K562 (cell line): ENCODE measurements around the gene SCYL1. TPM values are rescaled to one million over a fixed set of nuclear protein-coding genes. Genes with fewer than 3 reads are reported as not detected.

ENCODE experiments used
- ATAC-seq: fragments of 200-7000 bp; cut with Tn5 transposase; 3 replicates; pipeline ENCODE4 v1.9.1; 2020; ENCODE audit warnings: moderate library complexity
- BruUV-seq: library from RNA; stranded (reverse); fragments of 400-500 nt; replicated peaks from 2 replicates; lab custom pipeline; 2021; lab: Mats Ljungman, UMichigan
- CTCF ChIA-PET: fragments of 300-600 bp; formaldehyde crosslinking; extraction: SDS; loops from one replicate; lab custom pipeline; 2021; ENCODE audit warnings: low intra/inter-chr PET ratio; lab: Yijun Ruan, JAX
- POLR2A ChIA-PET: fragments of 300-600, 350-650 bp; sonication (Branson Sonifier 250); formaldehyde crosslinking; extraction: SDS; loops from one replicate; lab custom pipeline; 2021; ENCODE audit warnings: antibody characterized with exemption, inconsistent platforms; lab: Yijun Ruan, JAX
- DNase-seq, 4 experiments: peaks; one replicate each; pipeline versions ENCODE4 v3.0.0 to v3.0.0-alpha.2; 2011 to 2018; ENCODE audit warnings: low spot score in 3 of 4, mixed read lengths in 3 of 4; ENCODE audit errors: extremely low read depth in 1 of 4
- FAIRE-seq: peaks from 2 replicates; lab custom pipeline; 2011; peaks lifted over from hg19 to GRCh38; lab: Jason Lieb, UNC
- H2AFZ ChIP-seq: 2 replicates; pipeline ENCODE4 v1.6.0; 2011; ENCODE audit warnings: low read depth, low read length, control low read depth, inconsistent platforms
- H3K27ac ChIP-seq: fragments of 200-600 bp; 3 replicates; pipeline ENCODE4 v1.8.0; 2011; ENCODE audit warnings: low read depth, mild to moderate bottlenecking, control low read depth, inconsistent platforms, low read length, moderate library complexity, mixed read lengths; ENCODE audit errors: extremely low read depth
- H3K27me3 ChIP-seq, 2 experiments: fragments of 300-600 bp in 1 of 2; 2 replicates in 1 of 2; 3 replicates in 1 of 2; pipeline versions ENCODE4 v1.6.0 to v1.8.0; 2011; ENCODE audit warnings: inconsistent platforms in 2 of 2, low read length in 2 of 2, mild to moderate bottlenecking in 1 of 2, mixed read lengths in 1 of 2, moderate library complexity in 1 of 2; ENCODE audit not compliant: control insufficient read depth in 2 of 2, insufficient read depth in 2 of 2
- H3K36me3 ChIP-seq: fragments of 300-600 bp; 3 replicates; pipeline ENCODE4 v1.8.0; 2011; ENCODE audit warnings: mild to moderate bottlenecking, low read length, inconsistent platforms; ENCODE audit not compliant: control insufficient read depth, insufficient read depth
- H3K4me1 ChIP-seq, 2 experiments: fragments of 200-600 bp in 1 of 2; replicated peaks in 1 of 2; 2 replicates in 1 of 2; 3 replicates in 1 of 2; pipeline versions ENCODE4 v1.5.1 to v1.8.0; 2011; ENCODE audit warnings: inconsistent platforms in 2 of 2, low read length in 2 of 2, mild to moderate bottlenecking in 1 of 2, mixed read lengths in 1 of 2, moderate library complexity in 1 of 2; ENCODE audit not compliant: control insufficient read depth in 2 of 2, insufficient read depth in 2 of 2
- H3K4me2 ChIP-seq: 2 replicates; pipeline ENCODE4 v1.6.1; 2011; ENCODE audit warnings: low read length, control low read depth, inconsistent platforms, mixed read lengths; ENCODE audit not compliant: insufficient read depth
- H3K4me3 ChIP-seq: fragments of 200-600 bp; sonication (generic), shearing (Covaris generic); 2 replicates; pipeline ENCODE4 v1.5.1; 2016; ENCODE audit warnings: control low read depth, inconsistent platforms
- H3K79me2 ChIP-seq: fragments of 200-600 bp; 3 replicates; pipeline ENCODE4 v1.8.0; 2011; ENCODE audit warnings: low read length, inconsistent platforms; ENCODE audit not compliant: control insufficient read depth, insufficient read depth
- H3K9ac ChIP-seq, 2 experiments: 2 replicates each; pipeline versions ENCODE4 v1.6.0 to v1.6.1; 2011; ENCODE audit warnings: low read depth in 2 of 2, low read length in 2 of 2, control low read depth in 1 of 2, inconsistent platforms in 1 of 2, mild to moderate bottlenecking in 1 of 2, mixed read lengths in 1 of 2; ENCODE audit not compliant: insufficient read depth in 1 of 2
- H3K9me1 ChIP-seq: one replicate; pipeline ENCODE4 v1.6.0; 2011; ENCODE audit warnings: inconsistent platforms, mild to moderate bottlenecking, low read length, moderate library complexity; ENCODE audit not compliant: control insufficient read depth, insufficient read depth
- H3K9me3 ChIP-seq: replicated peaks from 2 replicates; pipeline ENCODE4 v1.5.1; 2011; ENCODE audit warnings: low read depth, low read length, inconsistent platforms; ENCODE audit not compliant: control insufficient read depth, insufficient read depth
- H4K20me1 ChIP-seq: replicated peaks from 2 replicates; pipeline ENCODE4 v1.6.1; 2011; ENCODE audit warnings: low read length, inconsistent platforms, mixed read lengths; ENCODE audit not compliant: control insufficient read depth, insufficient read depth
- EWSR1 ChIP-seq: fragments of 450-650 bp; IDR thresholded peaks from 2 replicates; pipeline ENCODE4 v1.6.1; 2018; ENCODE audit warnings: borderline replicate concordance, mild to moderate bottlenecking, low read depth, moderate library complexity; ENCODE audit not compliant: partially characterized antibody
- KDM1A ChIP-seq, 2 experiments: fragments of 450-650 bp; IDR thresholded peaks; 2 replicates each; pipeline ENCODE4 v1.6.1; 2016; ENCODE audit warnings: mild to moderate bottlenecking in 2 of 2
- ZNF311 ChIP-seq: fragments of 250-450 bp; sonication (Bioruptor Pico); IDR thresholded peaks from 2 replicates; pipeline ENCODE4 v1.4.0; 2020; ENCODE audit warnings: mild to moderate bottlenecking, moderate library complexity
- ZNF551 ChIP-seq: fragments of 250-450 bp; sonication (Bioruptor Pico); IDR thresholded peaks from 2 replicates; pipeline ENCODE4 v1.5.0; 2021; ENCODE audit warnings: mild to moderate bottlenecking, moderate library complexity
- ZNF717 ChIP-seq: fragments of 250-450 bp; sonication (Bioruptor Pico); IDR thresholded peaks from 2 replicates; pipeline ENCODE4 v1.5.0; 2021
- WGBS: fragments of 100-300 bp; shearing (Covaris generic); methylation state at CpG from one replicate; pipeline ENCODE4 v1.1.6; 2016; ENCODE audit warnings: low coverage, mixed read lengths; ENCODE audit not compliant: insufficient coverage; ENCODE audit errors: missing lambda C conversion rate; 5-methylcytosine and 5-hydroxymethylcytosine counted together
- in situ Hi-C: fragments of 300-500 bp; cut with MboI; formaldehyde crosslinking; loops from 4 replicates; pipeline ENCODE4 v1.15.0; 2018; ENCODE audit warnings: inconsistent platforms, mixed read lengths
- intact Hi-C: fragments of 100-400 bp; cut with micrococcal nuclease; formaldehyde crosslinking; loops from 2 replicates; pipeline ENCODE4 v1.14.2; 2022
- polyA plus RNA-seq, 8 experiments: library from polyadenylated mRNA; depleted of rRNA in 4 of 8; stranded (reverse) in 5 of 8; unstranded in 3 of 8; fragments of >200 nt; fragmentation: Nextera tagmentation in 2 of 8; fragmentation: Illumina TruSeq in 1 of 8; extraction: Ambion mirVana in 2 of 8; extraction: Trizol in 1 of 8; gene quantifications; 2 replicates each; pipeline versions ENCODE4 v1.2.1 to v1.2.3, GENCODE V29; 2011 to 2014; ENCODE audit warnings: inconsistent platforms in 1 of 8, missing spikeins in 1 of 8
- total RNA-seq, 7 experiments: library from RNA; depleted of rRNA in 6 of 7; stranded (reverse); fragments of >200 nt in 6 of 7; fragmentation: Illumina TruSeq in 2 of 7; extraction: Trizol in 2 of 7; gene quantifications; 2 replicates each; pipeline versions ENCODE4 v1.2.1 to v1.2.3, GENCODE V29; 2011 to 2021; ENCODE audit warnings: low replicate concordance in 1 of 7
- TF ChIP-seq, protein P1 (sequence below): fragments of 450-650 bp; IDR thresholded peaks from 2 replicates; pipeline ENCODE4 v1.6.1; 2018; ENCODE audit not compliant: partially characterized antibody
- TF ChIP-seq, protein P2 (sequence below): fragments of 250-450 bp; sonication (Bioruptor Pico); IDR thresholded peaks from 2 replicates; pipeline ENCODE4 v1.5.0; 2020; ENCODE audit warnings: mild to moderate bottlenecking
- TF ChIP-seq, protein P3 (sequence below): sonication (generic); formaldehyde crosslinking; IDR thresholded peaks from 2 replicates; pipeline ENCODE4 v1.8.0; 2022; ENCODE audit warnings: missing genetic modification reagents, mild to moderate bottlenecking, borderline replicate concordance

Gene SCYL1
- total and polyA plus RNA-seq, 9 of the 15 experiments (the other 6 are each of a cell fraction or from before 2014, with no cell fraction given) = 1.9 to 145 (median 57.6) TPM

DNA sequence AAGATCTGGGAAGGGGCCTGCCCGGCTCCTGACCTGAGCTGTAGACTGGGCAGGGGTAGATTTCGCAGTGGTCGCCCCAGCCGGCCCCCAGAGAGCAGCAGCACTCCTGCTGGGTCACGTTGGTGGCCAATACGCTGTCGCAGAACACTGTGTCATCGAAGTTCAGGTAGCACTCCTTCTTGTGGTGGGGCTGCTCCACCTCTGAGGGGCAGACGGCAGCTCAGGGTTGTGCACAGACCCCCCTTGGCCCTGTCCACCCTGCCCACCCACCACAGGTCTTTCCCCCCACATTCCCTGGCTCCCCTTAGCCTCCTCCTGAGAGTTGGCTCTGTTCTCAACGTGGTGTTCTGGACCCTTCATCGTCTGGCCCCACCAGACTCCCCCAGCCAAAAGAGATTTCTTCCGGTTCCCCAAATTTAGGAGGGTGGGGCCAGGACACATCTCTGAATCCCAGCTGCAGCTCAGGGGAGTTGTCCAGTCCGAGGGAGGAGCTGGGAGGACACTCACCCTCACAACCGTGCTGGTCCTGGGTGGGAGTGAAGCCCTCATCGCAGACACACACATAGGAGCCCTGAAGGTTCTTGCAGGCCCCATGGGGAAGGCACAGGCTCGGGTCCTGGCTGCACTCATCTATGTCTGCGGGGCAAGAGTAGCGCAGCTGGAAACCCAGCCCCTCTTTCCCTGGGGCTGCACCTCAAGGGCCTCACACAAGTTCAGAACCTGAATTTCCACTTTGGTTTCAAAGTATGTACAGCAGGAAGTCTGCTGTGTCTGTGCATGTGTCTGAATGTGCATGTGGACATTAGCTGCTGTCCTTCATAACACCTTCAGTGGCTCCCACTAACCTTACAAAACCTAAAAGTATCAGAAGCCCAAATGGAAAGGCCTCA is 16.5 kb downstream of the SCYL1 start (continued):
- TF ChIP-seq, protein P1, sequence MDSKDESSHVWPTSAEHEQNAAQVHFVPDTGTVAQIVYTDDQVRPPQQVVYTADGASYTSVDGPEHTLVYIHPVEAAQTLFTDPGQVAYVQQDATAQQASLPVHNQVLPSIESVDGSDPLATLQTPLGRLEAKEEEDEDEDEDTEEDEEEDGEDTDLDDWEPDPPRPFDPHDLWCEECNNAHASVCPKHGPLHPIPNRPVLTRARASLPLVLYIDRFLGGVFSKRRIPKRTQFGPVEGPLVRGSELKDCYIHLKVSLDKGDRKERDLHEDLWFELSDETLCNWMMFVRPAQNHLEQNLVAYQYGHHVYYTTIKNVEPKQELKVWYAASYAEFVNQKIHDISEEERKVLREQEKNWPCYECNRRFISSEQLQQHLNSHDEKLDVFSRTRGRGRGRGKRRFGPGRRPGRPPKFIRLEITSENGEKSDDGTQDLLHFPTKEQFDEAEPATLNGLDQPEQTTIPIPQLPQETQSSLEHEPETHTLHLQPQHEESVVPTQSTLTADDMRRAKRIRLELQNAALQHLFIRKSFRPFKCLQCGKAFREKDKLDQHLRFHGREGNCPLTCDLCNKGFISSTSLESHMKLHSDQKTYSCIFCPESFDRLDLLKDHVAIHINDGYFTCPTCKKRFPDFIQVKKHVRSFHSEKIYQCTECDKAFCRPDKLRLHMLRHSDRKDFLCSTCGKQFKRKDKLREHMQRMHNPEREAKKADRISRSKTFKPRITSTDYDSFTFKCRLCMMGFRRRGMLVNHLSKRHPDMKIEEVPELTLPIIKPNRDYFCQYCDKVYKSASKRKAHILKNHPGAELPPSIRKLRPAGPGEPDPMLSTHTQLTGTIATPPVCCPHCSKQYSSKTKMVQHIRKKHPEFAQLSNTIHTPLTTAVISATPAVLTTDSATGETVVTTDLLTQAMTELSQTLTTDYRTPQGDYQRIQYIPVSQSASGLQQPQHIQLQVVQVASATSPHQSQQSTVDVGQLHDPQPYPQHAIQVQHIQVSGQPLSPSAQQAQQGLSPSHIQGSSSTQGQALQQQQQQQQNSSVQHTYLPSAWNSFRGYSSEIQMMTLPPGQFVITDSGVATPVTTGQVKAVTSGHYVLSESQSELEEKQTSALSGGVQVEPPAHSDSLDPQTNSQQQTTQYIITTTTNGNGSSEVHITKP = peak; percentile 96
- TF ChIP-seq ZNF717 = no peak
- no peak for TF ChIP-seq EWSR1

DNA sequence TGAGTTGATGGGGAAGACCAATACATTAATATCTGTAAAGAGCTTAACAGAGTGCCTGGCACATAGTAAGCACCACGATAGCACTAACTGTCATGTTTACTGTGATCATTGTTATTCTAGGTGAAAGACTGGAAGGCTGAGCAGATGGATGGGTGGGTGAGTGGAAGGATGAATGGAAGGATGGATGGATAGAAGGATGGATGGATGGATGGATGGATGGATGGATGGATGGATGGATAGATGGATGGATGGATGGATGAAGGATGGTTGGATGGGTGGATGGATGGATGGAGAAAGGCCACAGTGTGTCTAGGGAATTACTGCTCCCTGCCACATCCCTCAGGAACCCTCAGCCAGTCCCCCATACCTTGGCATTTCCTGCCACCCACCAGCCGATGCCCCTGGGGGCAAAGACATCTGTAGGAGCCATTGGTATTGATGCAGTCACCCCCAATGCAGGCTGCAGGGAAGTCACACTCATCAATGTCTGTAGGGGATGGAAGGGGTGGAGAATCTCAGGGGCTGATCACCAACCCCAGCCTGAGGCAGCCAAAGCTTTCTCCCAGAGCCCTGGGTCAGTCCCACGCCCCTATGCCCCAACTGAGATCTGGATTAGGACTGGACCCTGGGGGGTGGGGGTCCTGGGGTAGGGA is 18.0 kb downstream of the SCYL1 start:
- H3K4me3 ChIP-seq = no peak overlapping the region
- no peaks in the 10 kb centered on the region for H3K9me1 ChIP-seq
- no peak for ATAC-seq
- H3K9ac ChIP-seq = no peak overlapping the region
- H3K27me3 ChIP-seq = no peaks in the 10 kb centered on the region
- no peak for FAIRE-seq
- H2AFZ ChIP-seq = no peak overlapping the region
- no peaks in the 10 kb centered on the region for H4K20me1 ChIP-seq
- no peaks in the 10 kb centered on the region for H3K9me3 ChIP-seq
- H3K4me1 ChIP-seq = peaks cover 18 to 63% of the 10 kb centered on the region in 2 experiments
- TF ChIP-seq ZNF551 = no peak
- TF ChIP-seq, protein P2, sequence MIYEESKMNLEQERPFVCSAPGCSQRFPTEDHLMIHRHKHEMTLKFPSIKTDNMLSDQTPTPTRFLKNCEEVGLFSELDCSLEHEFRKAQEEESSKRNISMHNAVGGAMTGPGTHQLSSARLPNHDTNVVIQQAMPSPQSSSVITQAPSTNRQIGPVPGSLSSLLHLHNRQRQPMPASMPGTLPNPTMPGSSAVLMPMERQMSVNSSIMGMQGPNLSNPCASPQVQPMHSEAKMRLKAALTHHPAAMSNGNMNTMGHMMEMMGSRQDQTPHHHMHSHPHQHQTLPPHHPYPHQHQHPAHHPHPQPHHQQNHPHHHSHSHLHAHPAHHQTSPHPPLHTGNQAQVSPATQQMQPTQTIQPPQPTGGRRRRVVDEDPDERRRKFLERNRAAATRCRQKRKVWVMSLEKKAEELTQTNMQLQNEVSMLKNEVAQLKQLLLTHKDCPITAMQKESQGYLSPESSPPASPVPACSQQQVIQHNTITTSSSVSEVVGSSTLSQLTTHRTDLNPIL (CRISPR knock-in tag) = no peak
- TF ChIP-seq KDM1A (IDR thresholded peaks at IDR 0.05) = 0 out of 4 replicates have a peak, but pooled peaks of 1 of the 2 experiments have one; percentile 7
- no peak for TF ChIP-seq ZNF311
- TF ChIP-seq, protein P3, sequence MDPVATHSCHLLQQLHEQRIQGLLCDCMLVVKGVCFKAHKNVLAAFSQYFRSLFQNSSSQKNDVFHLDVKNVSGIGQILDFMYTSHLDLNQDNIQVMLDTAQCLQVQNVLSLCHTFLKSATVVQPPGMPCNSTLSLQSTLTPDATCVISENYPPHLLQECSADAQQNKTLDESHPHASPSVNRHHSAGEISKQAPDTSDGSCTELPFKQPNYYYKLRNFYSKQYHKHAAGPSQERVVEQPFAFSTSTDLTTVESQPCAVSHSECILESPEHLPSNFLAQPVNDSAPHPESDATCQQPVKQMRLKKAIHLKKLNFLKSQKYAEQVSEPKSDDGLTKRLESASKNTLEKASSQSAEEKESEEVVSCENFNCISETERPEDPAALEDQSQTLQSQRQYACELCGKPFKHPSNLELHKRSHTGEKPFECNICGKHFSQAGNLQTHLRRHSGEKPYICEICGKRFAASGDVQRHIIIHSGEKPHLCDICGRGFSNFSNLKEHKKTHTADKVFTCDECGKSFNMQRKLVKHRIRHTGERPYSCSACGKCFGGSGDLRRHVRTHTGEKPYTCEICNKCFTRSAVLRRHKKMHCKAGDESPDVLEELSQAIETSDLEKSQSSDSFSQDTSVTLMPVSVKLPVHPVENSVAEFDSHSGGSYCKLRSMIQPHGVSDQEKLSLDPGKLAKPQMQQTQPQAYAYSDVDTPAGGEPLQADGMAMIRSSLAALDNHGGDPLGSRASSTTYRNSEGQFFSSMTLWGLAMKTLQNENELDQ (CRISPR knock-in tag) = no peak
- TF ChIP-seq, all 486 proteins: peak for 1
- WGBS = 60% methylated on average over 3 of the region's 3 CpGs
- POLR2A ChIA-PET = interaction anchor here (2.7 kb wide), 1 partner anchor 18 kb away, joined by 13 read pairs; the partner anchor contains the start of gene SCYL1
- Histone ChIP-seq H3K79me2 (no peaks in the 10 kb centered on the region; the same call in 2 of the 3 replicates), H3K27ac (no peak overlapping the region), H3K4me2 (no peak overlapping the region), H3K36me3 (peaks cover 13% of the 10 kb centered on the region; the same call in 1 of the 3 replicates)
- intact Hi-C loops (loop anchor here (5.0 to 10.0 kb wide), 2 partner anchors 44 to 272 kb away; no protein-coding TSS in a partner anchor), in situ Hi-C loops (no loop called here)
- BruUV-seq = no TSS peak
- CTCF ChIA-PET = no interaction called here
- no peak for DNase-seq
